GM20000 (cell line): ENCODE measurements around the gene SEC14L2.
"Not testable (repeated sequence)": the region's sequence is repeated elsewhere in the genome, so short reads cannot be mapped to it uniquely, and the experiment has no call there.

ENCODE experiments used
- DNase-seq: peaks from one replicate; pipeline ENCODE4 v3.0.0; 2012; ENCODE audit warnings: low spot score
- TF ChIP-seq, protein P1 (sequence below): IDR thresholded peaks from 2 replicates; pipeline ENCODE4 v1.5.1; 2012; ENCODE audit warnings: mild to moderate bottlenecking, control low read depth; ENCODE audit errors: extremely low read depth, missing control alignments

Gene SEC14L2

DNA sequence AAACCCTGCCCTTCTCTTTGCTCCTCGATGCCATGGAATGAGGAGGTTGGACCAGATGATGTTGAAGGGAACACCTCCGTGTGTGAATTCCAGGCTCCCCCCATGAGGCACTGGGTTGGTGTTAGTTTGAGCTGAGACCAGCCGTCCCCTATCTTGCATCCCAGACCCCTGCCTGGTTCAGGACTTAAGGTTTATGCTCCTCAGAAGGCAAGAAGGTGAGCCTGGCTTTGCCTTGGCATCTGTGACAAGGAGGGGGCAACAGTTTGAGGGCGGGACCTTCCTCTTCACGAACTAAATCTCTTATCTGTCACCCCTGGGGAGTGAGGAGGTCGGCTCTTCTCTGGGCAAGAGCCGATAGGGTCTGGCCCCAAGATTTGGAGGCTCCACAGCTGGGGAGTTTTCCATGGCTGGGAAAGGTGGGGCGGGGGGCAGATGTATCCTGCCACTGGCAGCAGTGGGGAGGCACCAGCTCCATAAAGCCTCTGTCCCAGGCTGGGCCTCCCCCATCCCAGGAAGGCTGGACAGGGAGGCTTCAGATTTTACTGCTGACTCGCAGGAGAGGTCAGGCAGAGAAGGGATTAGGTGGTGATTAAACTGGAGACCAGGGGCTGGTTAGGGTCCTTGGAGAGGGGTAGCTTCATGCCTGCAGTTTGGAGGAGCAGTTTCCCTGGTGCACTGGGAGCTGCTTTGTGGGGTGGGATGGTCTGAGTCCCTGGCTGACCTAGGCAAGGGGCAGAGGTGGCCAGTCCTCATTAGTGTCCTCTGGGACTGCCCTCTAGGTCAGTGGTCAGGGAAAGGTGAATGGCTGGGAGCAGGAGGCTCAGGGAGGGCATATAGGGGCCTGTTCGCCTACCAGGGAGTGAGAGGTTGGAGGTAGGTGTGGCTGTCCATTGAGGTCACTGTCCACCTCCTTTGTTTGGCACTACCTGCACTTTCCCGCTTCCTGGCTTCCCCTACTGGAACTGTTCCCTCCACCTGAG lies 1.1 kb downstream of the SEC14L2 start:
- TF ChIP-seq, protein P1, sequence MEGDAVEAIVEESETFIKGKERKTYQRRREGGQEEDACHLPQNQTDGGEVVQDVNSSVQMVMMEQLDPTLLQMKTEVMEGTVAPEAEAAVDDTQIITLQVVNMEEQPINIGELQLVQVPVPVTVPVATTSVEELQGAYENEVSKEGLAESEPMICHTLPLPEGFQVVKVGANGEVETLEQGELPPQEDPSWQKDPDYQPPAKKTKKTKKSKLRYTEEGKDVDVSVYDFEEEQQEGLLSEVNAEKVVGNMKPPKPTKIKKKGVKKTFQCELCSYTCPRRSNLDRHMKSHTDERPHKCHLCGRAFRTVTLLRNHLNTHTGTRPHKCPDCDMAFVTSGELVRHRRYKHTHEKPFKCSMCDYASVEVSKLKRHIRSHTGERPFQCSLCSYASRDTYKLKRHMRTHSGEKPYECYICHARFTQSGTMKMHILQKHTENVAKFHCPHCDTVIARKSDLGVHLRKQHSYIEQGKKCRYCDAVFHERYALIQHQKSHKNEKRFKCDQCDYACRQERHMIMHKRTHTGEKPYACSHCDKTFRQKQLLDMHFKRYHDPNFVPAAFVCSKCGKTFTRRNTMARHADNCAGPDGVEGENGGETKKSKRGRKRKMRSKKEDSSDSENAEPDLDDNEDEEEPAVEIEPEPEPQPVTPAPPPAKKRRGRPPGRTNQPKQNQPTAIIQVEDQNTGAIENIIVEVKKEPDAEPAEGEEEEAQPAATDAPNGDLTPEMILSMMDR: no peak
- peak; percentile 23 for DNase-seq

DNA sequence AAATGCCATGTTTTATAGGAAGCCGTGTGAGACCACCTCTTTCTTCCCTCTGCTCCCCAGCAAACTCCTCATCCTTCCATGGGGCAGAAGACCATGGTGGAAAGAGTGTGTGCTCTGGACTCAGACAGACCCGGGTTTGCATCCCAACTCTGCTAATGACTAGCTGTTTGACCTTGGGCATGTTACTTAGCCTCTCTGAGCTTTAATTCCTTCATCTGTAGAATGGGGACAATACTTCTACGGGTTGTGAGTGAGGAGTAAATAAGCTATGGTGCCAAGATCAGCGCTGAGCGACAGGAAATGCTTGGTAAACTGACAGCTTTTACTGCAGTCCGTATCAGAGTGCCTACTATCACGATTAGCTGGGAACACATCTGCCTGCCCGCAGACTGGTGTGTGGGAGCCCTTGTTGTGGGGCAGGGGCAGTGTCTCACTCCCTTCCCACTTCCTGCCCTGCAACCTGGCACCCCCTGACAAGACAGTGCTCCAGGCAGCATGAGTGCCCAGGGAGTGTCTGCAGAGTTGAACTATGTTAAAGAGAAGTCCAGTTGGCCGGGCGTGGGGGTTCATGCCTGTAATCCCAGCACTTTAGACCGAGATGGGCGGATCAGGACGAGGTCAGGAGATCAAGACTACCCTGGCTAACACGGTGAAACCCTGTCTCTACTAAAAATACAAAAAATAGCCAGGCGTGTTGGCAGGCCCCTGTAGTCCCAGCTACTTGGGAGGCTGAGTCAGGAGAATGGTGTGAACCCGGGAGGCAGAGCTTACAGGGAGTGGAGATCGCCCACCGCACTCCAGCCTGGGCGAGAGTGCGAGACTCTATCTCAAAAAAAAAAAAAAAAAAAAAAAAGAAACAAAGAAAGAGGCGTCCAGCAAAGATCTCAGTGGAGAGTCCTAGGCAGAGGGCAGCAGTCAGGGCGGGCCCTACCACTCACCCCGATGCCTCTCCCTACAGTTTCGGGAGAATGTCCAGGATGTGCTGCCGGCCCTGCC lies 2.2 kb downstream of the SEC14L2 start:
- TF ChIP-seq, protein P1: no peak
- peak; percentile 10 for DNase-seq

DNA sequence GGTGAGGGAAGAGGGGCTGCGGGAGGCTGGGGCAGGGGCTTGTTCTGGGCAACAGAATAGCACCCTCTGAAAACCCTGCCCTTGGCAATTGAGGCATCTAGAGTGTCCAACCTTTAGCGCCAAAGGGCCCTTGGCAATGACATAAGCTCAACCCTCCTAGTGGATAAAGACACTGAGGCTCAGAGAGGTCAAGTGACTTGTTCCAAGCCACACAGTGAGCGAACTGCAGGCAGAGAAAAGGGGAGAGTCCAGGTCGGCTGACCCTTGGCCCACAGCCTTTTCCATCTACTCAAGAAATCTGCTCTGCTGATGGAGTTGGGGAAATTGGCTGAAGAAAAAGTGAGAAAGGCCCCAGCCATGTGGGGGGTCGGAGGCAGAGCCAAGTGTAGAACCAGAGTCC lies 2.9 kb downstream of the SEC14L2 start:
- DNase-seq: no peak
- TF ChIP-seq, protein P1: no peak

DNA sequence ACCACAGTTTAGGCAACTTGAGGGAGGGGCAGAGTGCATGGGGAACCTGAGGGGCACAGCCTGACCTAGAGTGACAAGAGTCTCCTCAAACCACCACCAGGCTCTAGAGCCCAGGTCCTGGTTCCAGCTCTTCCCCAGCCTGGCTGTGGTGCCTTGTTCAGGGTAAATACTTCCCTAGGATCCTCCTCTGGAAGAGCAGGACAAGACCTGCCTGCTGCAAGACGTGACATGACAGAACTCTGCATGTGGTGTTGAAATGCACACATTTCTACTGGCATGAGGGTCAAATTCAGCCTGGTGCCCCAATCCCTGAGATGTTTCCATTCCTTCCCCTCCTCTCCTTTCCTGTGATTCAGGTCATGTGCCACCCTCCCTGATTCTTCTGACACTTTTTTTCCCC lies 3.3 kb downstream of the SEC14L2 start:
- TF ChIP-seq, protein P1: no peak
- DNase-seq: no peak

DNA sequence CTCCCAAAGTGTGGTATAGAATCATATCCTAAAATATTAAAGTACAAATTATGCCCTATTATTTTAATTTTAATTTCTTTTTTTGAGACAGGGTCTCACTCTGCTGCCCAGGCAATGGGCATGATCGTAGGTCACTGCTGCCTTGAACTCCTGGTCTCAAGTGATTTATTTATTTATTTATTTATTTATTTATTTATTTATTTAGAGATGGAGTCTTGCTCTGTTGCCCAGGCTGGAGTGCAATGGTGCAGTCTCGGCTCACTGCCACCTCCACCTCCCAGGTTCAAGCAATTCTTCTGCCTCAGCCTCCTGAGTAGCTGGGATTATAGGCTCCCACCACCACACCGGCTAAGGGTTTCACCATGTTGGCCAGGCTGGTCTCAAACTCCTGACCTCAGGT lies 4.2 kb downstream of the SEC14L2 start:
- not testable (repeated sequence) for DNase-seq

DNA sequence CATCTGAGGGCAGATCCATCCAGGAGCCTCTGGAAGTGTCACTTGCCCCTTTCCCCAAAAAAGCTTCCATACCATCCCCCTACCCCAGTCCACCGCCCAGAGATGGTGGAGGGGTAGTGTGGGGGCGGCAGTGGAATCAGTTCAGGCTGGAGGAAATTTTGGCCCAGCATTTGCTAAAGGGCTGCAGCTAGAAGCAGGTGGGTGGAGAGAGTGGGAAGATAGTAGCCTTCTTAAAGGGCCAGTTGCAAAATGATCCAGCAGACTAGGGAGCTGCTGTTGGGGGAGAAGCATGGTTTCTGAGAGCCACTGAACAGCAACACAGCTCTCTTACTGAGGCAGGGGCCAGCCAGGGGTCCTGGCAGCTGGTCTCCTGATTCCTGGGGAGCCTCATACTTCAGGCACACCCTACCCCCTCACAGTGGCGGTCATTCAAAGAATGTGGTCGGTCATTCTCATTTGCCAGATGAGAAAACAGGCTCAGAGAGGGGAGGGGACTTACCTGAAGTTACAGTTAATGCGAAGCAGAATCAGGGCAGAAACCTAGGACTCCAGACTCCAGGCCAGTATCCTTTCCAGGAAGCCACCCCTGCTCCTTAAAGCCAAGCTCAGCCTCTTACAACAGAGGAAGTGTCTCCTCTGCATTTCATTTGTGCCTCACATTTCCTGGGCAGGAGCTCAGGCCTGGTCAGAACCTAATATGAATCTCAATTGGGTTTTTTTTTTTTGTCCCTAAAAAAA lies 5.4 kb downstream of the SEC14L2 start:
- DNase-seq: peak; percentile 39
- TF ChIP-seq, protein P1: no peak

DNA sequence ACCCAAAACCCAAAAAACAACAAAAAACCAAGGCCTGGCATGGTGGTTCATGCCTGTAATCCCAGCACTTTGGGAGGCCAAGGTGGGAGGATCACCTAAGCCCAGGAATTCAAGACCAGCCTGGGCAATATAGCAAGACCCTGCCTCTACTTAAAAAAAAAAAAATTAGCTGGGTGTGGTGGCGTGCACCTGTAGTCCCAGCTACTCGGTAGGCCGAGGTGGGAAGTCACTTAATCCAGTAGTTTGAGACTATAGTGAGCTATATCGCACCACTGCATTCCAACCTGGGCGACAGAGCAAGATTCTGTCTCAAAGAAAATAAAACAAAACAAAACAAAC lies 5.9 kb downstream of the SEC14L2 start:
- not testable (repeated sequence) for DNase-seq
